HG03439 (cell line): ENCODE data around the gene ZRANB1.

Source experiments
- ATAC-seq: cut with Tn5 transposase; IDR thresholded peaks from one replicate; pipeline ENCODE4 v1.9.1; 2021; ENCODE audit warnings: mild to moderate bottlenecking, moderate library complexity; ENCODE audit not compliant: unreplicated experiment

The ZRANB1 gene

DNA sequence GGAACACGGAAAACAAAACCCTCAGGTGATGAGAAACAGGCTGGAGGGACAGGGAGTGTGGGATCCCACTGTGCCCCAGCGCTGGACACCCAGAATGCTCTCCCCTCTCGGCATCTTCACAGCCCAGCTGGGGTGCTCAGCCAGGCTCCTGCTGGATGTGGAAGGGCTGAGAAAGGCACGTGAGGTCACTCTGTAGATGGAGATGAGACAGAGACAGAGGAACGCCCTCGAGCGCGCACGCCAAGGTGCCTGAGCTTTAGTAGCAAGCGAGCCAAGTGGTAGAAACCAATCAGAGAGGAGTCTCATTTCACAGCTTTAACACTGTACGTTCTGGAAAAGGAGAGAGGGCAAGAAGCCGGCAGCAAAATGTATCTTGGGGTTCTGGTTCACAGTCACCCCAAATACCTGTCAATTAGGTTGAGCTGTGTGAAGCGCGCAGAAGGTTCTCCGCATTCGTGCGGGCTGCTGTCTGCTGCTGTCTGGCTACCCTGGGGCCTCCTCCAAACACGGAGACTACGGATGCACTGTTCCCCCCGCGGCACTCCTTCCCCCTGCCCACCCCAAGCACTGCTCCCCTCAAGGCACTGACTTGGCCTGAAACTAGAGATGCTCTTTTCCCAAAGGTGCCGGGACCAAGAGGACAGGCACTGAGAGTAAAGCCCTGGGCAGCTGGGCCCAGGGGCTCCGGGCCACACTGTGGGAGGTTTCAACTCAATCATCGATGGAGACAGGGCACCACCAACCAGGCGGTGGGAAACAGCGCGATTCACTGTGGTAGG lies 91.4 kb downstream of the ZRANB1 start:
- no peak for ATAC-seq

GRCh38 chr10:125034675-125035074 lies 92.8 kb downstream of the ZRANB1 start:
- no peak for ATAC-seq

DNA sequence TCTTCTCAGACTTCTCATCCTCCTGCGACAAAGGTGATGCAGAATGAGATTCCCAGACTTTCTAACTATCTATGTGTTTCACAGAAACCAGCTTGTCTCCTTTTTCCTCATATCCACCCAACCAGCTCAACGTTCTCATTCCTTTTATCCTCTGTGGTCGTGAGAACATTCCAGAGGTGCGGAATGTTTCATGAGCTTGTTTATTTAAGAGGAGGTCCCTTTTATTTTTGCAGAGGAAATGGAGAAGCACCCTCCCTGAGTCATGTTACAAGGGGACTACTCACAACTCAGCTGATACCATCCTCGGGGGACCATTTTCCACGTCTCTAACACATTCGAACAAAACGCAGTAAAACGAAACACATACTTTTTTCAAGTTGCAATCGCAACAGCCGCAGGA lies 93.2 kb downstream of the ZRANB1 start:
- ATAC-seq: no peak

DNA sequence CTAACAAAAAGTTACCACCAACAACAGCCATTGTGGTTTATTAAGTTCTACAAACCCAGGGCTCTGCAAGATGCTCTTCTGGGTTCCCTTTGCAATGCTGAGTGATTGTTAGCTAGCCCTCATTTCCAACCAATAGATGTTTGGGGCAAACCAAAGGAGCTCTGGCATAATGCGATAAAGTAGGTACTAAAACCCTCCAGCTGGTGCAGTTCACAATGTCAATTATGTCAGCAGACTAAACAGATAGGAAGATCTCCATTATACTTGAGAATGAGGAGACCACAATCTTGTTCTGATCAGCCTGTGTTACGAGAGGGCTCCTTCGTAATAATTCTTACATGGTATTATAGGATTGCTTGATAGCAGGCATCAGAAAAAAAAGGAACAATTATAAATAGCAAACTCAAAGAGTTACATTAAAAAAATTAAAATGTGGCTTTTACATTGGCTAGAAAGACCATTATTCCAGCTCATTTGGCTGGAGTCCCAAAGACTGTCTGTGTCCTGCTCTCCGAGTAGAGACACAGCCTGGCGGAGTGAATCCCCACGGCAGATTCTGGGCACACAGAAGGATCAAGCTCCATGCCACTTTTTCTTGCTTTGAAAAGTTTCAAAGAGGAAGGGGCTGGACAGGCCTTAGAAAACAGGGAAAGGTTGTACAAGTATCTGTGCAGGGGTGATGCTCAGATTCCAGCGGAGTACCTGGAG lies 93.8 kb downstream of the ZRANB1 start:
- no peak for ATAC-seq

- ATAC-seq: no peak
These were observed 95.4 kb downstream of the ZRANB1 start for GRCh38 chr10:125037145-125037877.
